Mammary epithelial cell (primary cell): ENCODE measurements around the gene OSBP2.

ENCODE experiments used
- CTCF ChIP-seq, 2 donors: IDR thresholded peaks in 1 of 2; conservative IDR thresholded peaks in 1 of 2; 2 replicates each; pipeline ENCODE4 v1.5.1; 2011 to 2012; ENCODE audit warnings: inconsistent platforms in 2 of 2, low read length in 2 of 2, mild to moderate bottlenecking in 2 of 2, control low read depth in 1 of 2, low read depth in 1 of 2; ENCODE audit not compliant: insufficient read depth in 1 of 2; ENCODE audit errors: extremely low read depth in 1 of 2
- EZH2 ChIP-seq: IDR thresholded peaks from 2 replicates; pipeline ENCODE4 v1.6.1; 2012; ENCODE audit warnings: low read length, inconsistent platforms, borderline replicate concordance

DNA sequence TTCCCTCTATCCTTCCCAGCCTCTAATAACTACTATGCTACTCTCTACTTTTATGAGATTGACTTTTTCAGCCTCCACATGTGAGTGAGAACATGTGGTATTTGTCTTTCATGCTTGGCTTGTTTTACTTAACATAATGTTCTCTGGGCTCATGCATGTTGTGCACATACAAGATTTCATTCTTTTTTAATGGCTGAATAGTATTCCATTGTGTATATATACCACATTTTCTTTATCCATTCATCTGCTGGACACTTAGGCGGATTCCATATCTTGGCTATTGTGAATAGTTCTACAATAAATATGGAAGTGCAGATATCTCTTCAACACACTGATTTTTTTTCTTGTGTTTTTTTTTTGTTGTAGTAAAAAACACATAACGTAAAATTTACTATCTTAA lies 19.4 kb downstream of the OSBP2 start:
- TF ChIP-seq CTCF (conservative IDR thresholded peaks at IDR 0.05 in 1 of 2, IDR thresholded peaks at IDR 0.05 in 1 of 2; ENCODE audit: extremely low read depth in 1 of 2, insufficient read depth in 1 of 2, low read depth in 1 of 2, low read length in 2 of 2) (no peak), EZH2 (no peak)
